ENCODE measurements around the gene SNCAIP.

SNCAIP gene

GRCh38 chr5:122394284-122394930 is 82.4 kb downstream of the SNCAIP start:
- DNase-seq (ENCODE audit: low read depth in 2 of 3, low spot score in 1 of 3), result no peak

- DNase-seq (ENCODE audit: low read depth in 2 of 3, low spot score in 1 of 3), result no peak
Measured at GRCh38 chr5:122398016-122398415, 86.0 kb downstream of the SNCAIP start.

- DNase-seq (ENCODE audit: low read depth in 2 of 3, low spot score in 1 of 3), result no peak
Measured at GRCh38 chr5:122400341-122400740, 88.3 kb downstream of the SNCAIP start.

GRCh38 chr5:122400938-122401337 is 88.9 kb downstream of the SNCAIP start:
- DNase-seq (ENCODE audit: low read depth in 2 of 3, low spot score in 1 of 3), result no peak

GRCh38 chr5:122401976-122402725 is 90.1 kb downstream of the SNCAIP start:
- DNase-seq (ENCODE audit: low read depth in 2 of 3, low spot score in 1 of 3), result no peak

GRCh38 chr5:122402955-122403685 is 91.1 kb downstream of the SNCAIP start:
- no peak for DNase-seq (ENCODE audit: low read depth in 2 of 3, low spot score in 1 of 3)

- no peak for DNase-seq (ENCODE audit: low read depth in 2 of 3, low spot score in 1 of 3)
Measured at GRCh38 chr5:122404018-122404417, 92.0 kb downstream of the SNCAIP start.

GRCh38 chr5:122404653-122405362 is 92.8 kb downstream of the SNCAIP start:
- no peak for DNase-seq (ENCODE audit: low read depth in 2 of 3, low spot score in 1 of 3)

GRCh38 chr5:122405751-122406150 is 93.7 kb downstream of the SNCAIP start:
- no peak for DNase-seq (ENCODE audit: low read depth in 2 of 3, low spot score in 1 of 3)

- DNase-seq (ENCODE audit: low read depth in 2 of 3, low spot score in 1 of 3), result no peak
Measured at GRCh38 chr5:122406181-122406580, 94.1 kb downstream of the SNCAIP start.

- no peak for DNase-seq (ENCODE audit: low read depth in 2 of 3, low spot score in 1 of 3)
Measured at GRCh38 chr5:122408592-122409224, 96.7 kb downstream of the SNCAIP start.

GRCh38 chr5:122412966-122413365 is 100.9 kb downstream of the SNCAIP start:
- no peak for DNase-seq (ENCODE audit: low read depth in 2 of 3, low spot score in 1 of 3)

GRCh38 chr5:122413722-122414121 is 101.7 kb downstream of the SNCAIP start:
- DNase-seq (ENCODE audit: low read depth in 2 of 3, low spot score in 1 of 3), result no peak

GRCh38 chr5:122415030-122415800 is 103.2 kb downstream of the SNCAIP start:
- no peak for DNase-seq (ENCODE audit: low read depth in 2 of 3, low spot score in 1 of 3)

GRCh38 chr5:122415801-122416120 is 103.7 kb downstream of the SNCAIP start:
- DNase-seq (ENCODE audit: low read depth in 2 of 3, low spot score in 1 of 3), result no peak

- DNase-seq (ENCODE audit: low read depth in 2 of 3, low spot score in 1 of 3), result no peak
Measured at GRCh38 chr5:122419142-122419894, 107.3 kb downstream of the SNCAIP start.

GRCh38 chr5:122420091-122420490 is 108.1 kb downstream of the SNCAIP start:
- DNase-seq (ENCODE audit: low read depth in 2 of 3, low spot score in 1 of 3), result no peak

- no peak for DNase-seq (ENCODE audit: low read depth in 2 of 3, low spot score in 1 of 3)
Measured at GRCh38 chr5:122420537-122421236, 108.7 kb downstream of the SNCAIP start.

Measured in stimulated activated CD4-positive, alpha-beta T cell treated with anti-CD3 and anti-CD28 coated beads, Interleukin-12 subunit alpha, Interleukin-12 subunit beta, amount 100 ng/mL, for 48 hours (primary cell).